HG03196 (cell line): ENCODE data around the gene ZCCHC14.
A peak's percentile ranks its signal among the peaks of the same experiment; 100 is the strongest.
"Not testable (repeated sequence)": the region's sequence is repeated elsewhere in the genome, so short reads cannot be mapped to it uniquely, and the experiment has no call there.

Source experiments
- ATAC-seq: cut with Tn5 transposase; IDR thresholded peaks from one replicate; pipeline ENCODE4 v1.9.1; 2021; ENCODE audit not compliant: unreplicated experiment

Gene ZCCHC14

GRCh38 chr16:87482670-87483069 lies 10.2 kb downstream of the ZCCHC14 start:
- not testable (repeated sequence) for ATAC-seq

GRCh38 chr16:87482266-87482665 lies 10.6 kb downstream of the ZCCHC14 start:
- no peak for ATAC-seq

- not testable (repeated sequence) for ATAC-seq
Observed at GRCh38 chr16:87481711-87482110, 11.1 kb downstream of the ZCCHC14 start.

- not testable (repeated sequence) for ATAC-seq
Observed at GRCh38 chr16:87477209-87477981, 15.4 kb downstream of the ZCCHC14 start.

- no peak for ATAC-seq
Observed at GRCh38 chr16:87474566-87474996, 18.2 kb downstream of the ZCCHC14 start.

GRCh38 chr16:87474017-87474416 lies 18.8 kb downstream of the ZCCHC14 start:
- ATAC-seq = no peak

- no peak for ATAC-seq
Observed at GRCh38 chr16:87472935-87473334, 19.9 kb downstream of the ZCCHC14 start.

GRCh38 chr16:87472142-87472778 lies 20.6 kb downstream of the ZCCHC14 start:
- ATAC-seq = no peak

GRCh38 chr16:87471278-87472141 lies 21.3 kb downstream of the ZCCHC14 start:
- ATAC-seq = no peak

GRCh38 chr16:87470332-87470731 lies 22.5 kb downstream of the ZCCHC14 start:
- ATAC-seq = no peak

- no peak for ATAC-seq
Observed at GRCh38 chr16:87469169-87469568, 23.7 kb downstream of the ZCCHC14 start.

GRCh38 chr16:87468550-87468949 lies 24.3 kb downstream of the ZCCHC14 start:
- no peak for ATAC-seq

- no peak for ATAC-seq
Observed at GRCh38 chr16:87466975-87467501, 25.8 kb downstream of the ZCCHC14 start.

- no peak for ATAC-seq
Observed at GRCh38 chr16:87465879-87466278, 26.9 kb downstream of the ZCCHC14 start.

GRCh38 chr16:87465306-87465705 lies 27.5 kb downstream of the ZCCHC14 start:
- no peak for ATAC-seq

- ATAC-seq = peak; percentile 48
Observed at GRCh38 chr16:87464691-87465300, 28.0 kb downstream of the ZCCHC14 start.

- ATAC-seq = peak; percentile 52
Observed at GRCh38 chr16:87463722-87464690, 28.8 kb downstream of the ZCCHC14 start.

GRCh38 chr16:87461466-87461991 lies 31.3 kb downstream of the ZCCHC14 start:
- no peak for ATAC-seq

GRCh38 chr16:87460936-87461335 lies 31.9 kb downstream of the ZCCHC14 start:
- no peak for ATAC-seq
